ENCODE data around the gene LEKR1. TPM values are rescaled to one million over a fixed set of nuclear protein-coding genes. Genes with fewer than 3 reads are reported as not detected.

LEKR1 gene
- total RNA-seq, 2 donors from 2014 or later, result 0.99 to 1.3 TPM

DNA sequence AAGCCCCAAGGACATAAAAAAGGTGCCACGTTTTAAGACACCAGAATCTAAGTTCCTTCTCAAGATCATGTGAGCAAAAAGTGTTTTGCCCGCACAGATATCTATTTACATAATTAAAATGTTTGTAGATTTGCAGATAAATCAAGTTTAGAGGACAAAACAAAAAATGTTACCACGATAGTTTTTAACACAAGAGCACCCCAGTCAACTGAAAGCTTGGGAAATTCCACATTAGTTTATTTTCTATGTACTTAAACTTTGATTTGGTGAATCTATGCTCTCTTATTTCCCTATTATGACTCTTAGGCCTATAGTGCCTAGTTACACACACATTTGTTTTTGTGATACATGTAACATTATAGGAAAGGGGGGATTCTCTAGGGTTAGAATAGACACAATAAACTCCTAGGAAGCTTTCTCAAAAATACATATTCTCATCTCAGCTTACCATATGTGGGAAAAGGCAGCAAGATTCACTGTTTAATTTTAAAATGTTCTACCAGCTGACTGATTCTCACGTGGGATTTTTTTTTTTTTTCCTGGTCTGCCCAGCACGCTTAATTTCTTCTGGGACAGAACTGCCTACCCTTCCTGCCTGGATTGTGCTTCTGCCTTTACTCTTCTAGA lies 8.4 kb upstream of the LEKR1 start:
- Histone ChIP-seq H3K27me3 (no peaks in the 10 kb centered on the region), H3K4me3 (no peak overlapping the region), H3K4me1 (peaks cover 43% of the 10 kb centered on the region), H3K36me3 (replicated peaks in 1 of 2; ENCODE audit: insufficient read depth in 1 of 2, low read depth in 2 of 2) (no peaks in the 10 kb centered on the region), H3K27ac (peak overlapping the region; percentile 89 to 97 (median 92)), H3K9me3 (no peaks in the 10 kb centered on the region)
- intact Hi-C loops (cut with DNase I), result no loop called here
- DNase-seq, result no peak
- TF ChIP-seq CTCF (IDR thresholded peaks at IDR 0.05), result no peak
- TF ChIP-seq POLR2A (IDR thresholded peaks at IDR 0.05), result no peak
- 18 to 24% methylated on average over 5 of the region's 5 CpGs for WGBS, 2 donors
- no peak for ATAC-seq

- Histone ChIP-seq H3K27ac (peak overlapping the region; percentile 89 to 97 (median 92)), H3K9me3 (no peaks in the 10 kb centered on the region), H3K27me3 (no peaks in the 10 kb centered on the region), H3K4me3 (no peak overlapping the region), H3K4me1 (peaks cover 38% of the 10 kb centered on the region), H3K36me3 (replicated peaks in 1 of 2; ENCODE audit: insufficient read depth in 1 of 2, low read depth in 2 of 2) (no peaks in the 10 kb centered on the region)
- 63 to 65% methylated on average over 2 of the region's 2 CpGs for WGBS, 2 donors
- TF ChIP-seq POLR2A (IDR thresholded peaks at IDR 0.05) (no peak), CTCF (IDR thresholded peaks at IDR 0.05) (no peak)
- DNase-seq, result no peak
- intact Hi-C loops (cut with DNase I), result no loop called here
- no peak for ATAC-seq
These were observed 7.9 kb upstream of the LEKR1 start for GRCh38 chr3:156818273-156818651.

DNA sequence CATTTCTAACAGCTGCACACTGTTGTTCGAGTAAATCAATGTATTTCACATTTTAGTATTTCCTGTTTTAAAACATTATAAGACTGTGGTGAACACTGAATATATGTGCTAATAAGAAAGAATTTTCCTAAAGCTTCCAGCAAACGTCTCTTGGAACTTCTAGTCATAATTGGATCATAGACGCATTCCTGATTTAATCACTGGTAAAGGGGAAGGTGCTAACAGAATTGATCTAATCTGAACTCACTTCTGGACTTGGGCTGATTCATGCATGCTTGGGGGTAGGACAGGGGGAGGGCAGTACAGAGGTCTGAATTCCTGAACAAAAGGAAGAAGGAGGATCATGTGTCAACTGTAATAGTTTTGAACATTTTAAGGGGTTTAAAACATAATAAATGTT lies 7.3 kb upstream of the LEKR1 start:
- Histone ChIP-seq H3K4me3 (no peak overlapping the region), H3K9me3 (no peaks in the 10 kb centered on the region), H3K27me3 (no peaks in the 10 kb centered on the region), H3K36me3 (replicated peaks in 1 of 2; ENCODE audit: insufficient read depth in 1 of 2, low read depth in 2 of 2) (no peaks in the 10 kb centered on the region), H3K4me1 (peaks cover 33% of the 10 kb centered on the region), H3K27ac (peak overlapping the region in 1 of 4 donors; percentile 33)
- WGBS, 2 donors, result 79 to 89% methylated on average over 3 of the region's 3 CpGs
- DNase-seq (no peak), ATAC-seq (no peak)
- intact Hi-C loops (cut with DNase I), result no loop called here
- TF ChIP-seq POLR2A (IDR thresholded peaks at IDR 0.05) (no peak), CTCF (IDR thresholded peaks at IDR 0.05) (no peak)

DNA sequence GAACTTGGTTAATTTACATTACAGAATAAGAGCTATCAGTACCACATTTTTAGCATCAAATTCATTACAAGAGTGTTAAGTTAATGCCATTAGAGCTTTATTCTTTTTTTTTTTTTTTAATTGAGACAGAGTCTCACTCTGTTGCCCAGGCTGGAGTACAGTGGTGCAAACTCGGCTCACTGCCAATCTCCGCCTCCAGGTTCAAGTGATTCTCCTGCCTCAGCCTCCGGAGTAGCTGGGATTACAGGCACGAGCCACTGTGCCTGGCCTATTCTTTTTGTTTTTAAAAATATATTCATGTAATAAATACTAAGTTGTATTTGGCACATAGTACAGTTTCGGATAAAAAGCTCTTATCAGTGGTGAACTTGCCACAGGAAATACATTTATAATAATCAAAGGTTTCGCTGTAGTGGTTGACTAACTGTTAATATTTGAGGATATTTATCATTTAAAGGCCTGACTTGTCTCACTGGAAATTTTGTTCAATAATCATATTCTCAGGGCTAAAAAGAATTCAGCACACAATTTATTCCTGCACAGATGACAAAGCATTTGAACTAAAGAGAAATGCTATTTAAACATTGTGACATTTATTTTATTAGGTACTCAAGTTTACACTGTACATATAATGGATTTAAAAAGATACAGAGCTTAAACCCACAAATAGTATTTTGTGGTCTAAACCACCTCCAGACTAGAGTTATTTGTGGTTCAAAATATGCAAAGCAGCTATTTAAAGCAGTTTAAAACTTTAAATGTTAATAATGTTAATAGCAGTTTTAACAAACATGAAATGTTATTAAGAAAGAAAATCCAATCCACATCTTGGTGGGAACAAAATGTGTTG lies 6.1 kb upstream of the LEKR1 start:
- ATAC-seq, result no peak
- Histone ChIP-seq H3K9me3 (no peaks in the 10 kb centered on the region), H3K4me1 (peaks cover 34% of the 10 kb centered on the region), H3K27ac (peak overlapping the region in 2 of 4 donors; percentile 22 to 45), H3K27me3 (no peaks in the 10 kb centered on the region), H3K36me3 (replicated peaks in 1 of 2; ENCODE audit: insufficient read depth in 1 of 2, low read depth in 2 of 2) (no peaks in the 10 kb centered on the region), H3K4me3 (no peak overlapping the region)
- no peak for TF ChIP-seq CTCF (IDR thresholded peaks at IDR 0.05)
- TF ChIP-seq POLR2A (IDR thresholded peaks at IDR 0.05), result no peak
- intact Hi-C loops (cut with DNase I), result no loop called here
- DNase-seq, result peak in 1 of 4 donors; percentile 23
- 31 to 36% methylated on average over 6 of the region's 6 CpGs for WGBS, 2 donors
